K562 (cell line): ENCODE data around the gene SCARF2. TPM values are rescaled to one million over a fixed set of nuclear protein-coding genes. Genes with fewer than 3 reads are reported as not detected.
A peak's percentile ranks its signal among the peaks of the same experiment; 100 is the strongest.

Source experiments
- CHD1 ChIP-seq: fragments of 200-600 bp; sonication (generic); IDR thresholded peaks from one replicate; pipeline ENCODE4 v1.6.1; 2012; ENCODE audit warnings: mild to moderate bottlenecking, moderate library complexity, low read length, inconsistent platforms
- HDAC6 ChIP-seq: IDR thresholded peaks from 2 replicates; pipeline ENCODE4 v1.6.1; 2012; ENCODE audit warnings: low read depth, mild to moderate bottlenecking, control low read depth, inconsistent platforms, low read length, moderate library complexity
- ILF3 ChIP-seq: fragments of 450-650 bp; IDR thresholded peaks from 2 replicates; pipeline ENCODE4 v1.6.1; 2018; ENCODE audit warnings: antibody characterized with exemption, mild to moderate bottlenecking, moderate library complexity, borderline replicate concordance
- MTA1 ChIP-seq: fragments of 450-650 bp; IDR thresholded peaks from 2 replicates; pipeline ENCODE4 v1.6.1; 2017; ENCODE audit warnings: borderline replicate concordance
- MTF1 ChIP-seq: fragments of 250-450 bp; sonication (Bioruptor Pico); IDR thresholded peaks from 2 replicates; pipeline ENCODE4 v1.9.0; 2021; ENCODE audit warnings: moderate library complexity, mild to moderate bottlenecking, inconsistent platforms, borderline replicate concordance
- NRF1 ChIP-seq, 2 experiments: fragments of 450-650 bp; IDR thresholded peaks in 1 of 2; conservative IDR thresholded peaks in 1 of 2; 2 replicates each; pipeline ENCODE4 v1.6.1; 2014; ENCODE audit warnings: mild to moderate bottlenecking in 2 of 2
- RBM15 ChIP-seq: fragments of 200-400 bp; formaldehyde crosslinking; IDR thresholded peaks from 2 replicates; pipeline ENCODE4 v1.6.1; 2018; ENCODE audit warnings: mild to moderate bottlenecking, low read length, moderate library complexity; ENCODE audit not compliant: insufficient read depth
- RNF2 ChIP-seq: sonication (generic); IDR thresholded peaks from 2 replicates; pipeline ENCODE4 v1.6.1; 2016
- ZBTB1 ChIP-seq: sonication (generic); formaldehyde crosslinking; IDR thresholded peaks from 2 replicates; pipeline ENCODE4 v1.8.1; 2023; ENCODE audit warnings: missing genetic modification reagents, low read depth, mild to moderate bottlenecking, borderline replicate concordance
- polyA plus RNA-seq, 8 experiments: library from polyadenylated mRNA; depleted of rRNA in 4 of 8; stranded (reverse) in 5 of 8; unstranded in 3 of 8; fragments of >200 nt; fragmentation: Nextera tagmentation in 2 of 8; fragmentation: Illumina TruSeq in 1 of 8; extraction: Ambion mirVana in 2 of 8; extraction: Trizol in 1 of 8; gene quantifications; 2 replicates each; pipeline versions ENCODE4 v1.2.1 to v1.2.3, GENCODE V29; 2011 to 2014; ENCODE audit warnings: inconsistent platforms in 1 of 8, missing spikeins in 1 of 8
- total RNA-seq, 7 experiments: library from RNA; depleted of rRNA in 6 of 7; stranded (reverse); fragments of >200 nt in 6 of 7; fragmentation: Illumina TruSeq in 2 of 7; extraction: Trizol in 2 of 7; gene quantifications; 2 replicates each; pipeline versions ENCODE4 v1.2.1 to v1.2.3, GENCODE V29; 2011 to 2021; ENCODE audit warnings: low replicate concordance in 1 of 7
- TF ChIP-seq, protein P1 (sequence below): fragments of 450-650 bp; formaldehyde crosslinking; conservative IDR thresholded peaks from 2 replicates; pipeline ENCODE4 v1.4.0; 2022; ENCODE audit warnings: mild to moderate bottlenecking, missing genetic modification characterization
- TF ChIP-seq, protein P2 (sequence below): fragments of 450-650 bp; IDR thresholded peaks from 2 replicates; pipeline ENCODE4 v1.6.1; 2016; ENCODE audit warnings: mild to moderate bottlenecking
- TF ChIP-seq, protein P3 (sequence below): fragments of 450-650 bp; IDR thresholded peaks from 2 replicates; pipeline ENCODE4 v1.6.1; 2017; ENCODE audit warnings: antibody characterized with exemption
- TF ChIP-seq, protein P4 (sequence below): fragments of 250-450 bp; sonication (Bioruptor Pico); IDR thresholded peaks from 2 replicates; pipeline ENCODE4 v1.4.0; 2020

Gene SCARF2
- total and polyA plus RNA-seq, 9 of the 15 experiments (the other 6 are each of a cell fraction or from before 2014, with no cell fraction given) = 0.06 to 0.32 (median 0.21) TPM; not detected in 5

DNA sequence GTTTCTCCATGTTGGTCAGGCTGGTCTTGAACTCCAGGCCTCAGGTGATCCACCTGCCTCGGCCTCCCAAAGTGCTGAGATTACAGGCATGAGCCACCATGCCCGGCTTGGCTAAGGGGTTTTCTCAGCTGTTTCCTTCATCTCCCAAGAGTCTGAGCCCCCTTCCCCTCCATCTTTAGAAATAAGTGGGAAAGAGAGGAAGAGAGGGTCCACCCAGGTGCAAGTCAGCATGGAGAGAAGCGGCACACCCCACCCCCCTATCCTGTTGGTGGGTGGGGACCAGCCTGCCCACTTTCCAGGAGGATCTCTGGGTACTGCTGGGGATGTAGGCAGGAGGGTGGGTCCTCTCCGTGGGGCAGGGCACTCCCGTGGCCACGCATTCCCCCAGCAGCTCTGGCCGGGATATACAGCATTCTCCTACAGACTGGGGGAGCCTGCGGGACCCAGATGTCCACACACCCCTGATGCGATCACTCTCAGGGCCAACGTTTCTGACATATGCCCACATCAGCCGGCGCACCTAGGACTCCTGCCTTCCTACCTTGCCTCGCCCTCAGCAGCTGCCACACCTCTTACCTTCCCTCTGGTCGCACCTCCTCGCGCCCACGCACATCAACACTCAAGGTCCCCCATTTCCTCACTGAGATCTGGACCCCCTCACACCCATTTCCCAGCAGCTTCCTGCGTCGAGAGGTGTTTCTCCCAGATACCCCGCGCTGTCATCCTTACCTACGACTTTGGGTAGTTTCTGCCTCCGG is 8.9 kb downstream of the SCARF2 start (continued):
- TF ChIP-seq, protein P1, sequence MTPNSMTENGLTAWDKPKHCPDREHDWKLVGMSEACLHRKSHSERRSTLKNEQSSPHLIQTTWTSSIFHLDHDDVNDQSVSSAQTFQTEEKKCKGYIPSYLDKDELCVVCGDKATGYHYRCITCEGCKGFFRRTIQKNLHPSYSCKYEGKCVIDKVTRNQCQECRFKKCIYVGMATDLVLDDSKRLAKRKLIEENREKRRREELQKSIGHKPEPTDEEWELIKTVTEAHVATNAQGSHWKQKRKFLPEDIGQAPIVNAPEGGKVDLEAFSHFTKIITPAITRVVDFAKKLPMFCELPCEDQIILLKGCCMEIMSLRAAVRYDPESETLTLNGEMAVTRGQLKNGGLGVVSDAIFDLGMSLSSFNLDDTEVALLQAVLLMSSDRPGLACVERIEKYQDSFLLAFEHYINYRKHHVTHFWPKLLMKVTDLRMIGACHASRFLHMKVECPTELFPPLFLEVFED = peak; percentile 93
- TF ChIP-seq, protein P2, sequence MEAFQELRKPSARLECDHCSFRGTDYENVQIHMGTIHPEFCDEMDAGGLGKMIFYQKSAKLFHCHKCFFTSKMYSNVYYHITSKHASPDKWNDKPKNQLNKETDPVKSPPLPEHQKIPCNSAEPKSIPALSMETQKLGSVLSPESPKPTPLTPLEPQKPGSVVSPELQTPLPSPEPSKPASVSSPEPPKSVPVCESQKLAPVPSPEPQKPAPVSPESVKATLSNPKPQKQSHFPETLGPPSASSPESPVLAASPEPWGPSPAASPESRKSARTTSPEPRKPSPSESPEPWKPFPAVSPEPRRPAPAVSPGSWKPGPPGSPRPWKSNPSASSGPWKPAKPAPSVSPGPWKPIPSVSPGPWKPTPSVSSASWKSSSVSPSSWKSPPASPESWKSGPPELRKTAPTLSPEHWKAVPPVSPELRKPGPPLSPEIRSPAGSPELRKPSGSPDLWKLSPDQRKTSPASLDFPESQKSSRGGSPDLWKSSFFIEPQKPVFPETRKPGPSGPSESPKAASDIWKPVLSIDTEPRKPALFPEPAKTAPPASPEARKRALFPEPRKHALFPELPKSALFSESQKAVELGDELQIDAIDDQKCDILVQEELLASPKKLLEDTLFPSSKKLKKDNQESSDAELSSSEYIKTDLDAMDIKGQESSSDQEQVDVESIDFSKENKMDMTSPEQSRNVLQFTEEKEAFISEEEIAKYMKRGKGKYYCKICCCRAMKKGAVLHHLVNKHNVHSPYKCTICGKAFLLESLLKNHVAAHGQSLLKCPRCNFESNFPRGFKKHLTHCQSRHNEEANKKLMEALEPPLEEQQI = no peak
- TF ChIP-seq NRF1 (conservative IDR thresholded peaks at IDR 0.05 in 1 of 2, IDR thresholded peaks at IDR 0.05 in 1 of 2) (no peak), ZBTB1 (no peak), CHD1 (no peak), RBM15 (no peak), MTA1 (no peak; the same call in 1 of the 2 replicates), HDAC6 (peak; percentile 88; the same call in 1 of the 2 replicates), MTF1 (CRISPR knock-in tag) (0 out of 2 replicates have a peak, but pooled peaks have one; percentile 37), RNF2 (no peak), ILF3 (no peak)
- TF ChIP-seq, protein P3, sequence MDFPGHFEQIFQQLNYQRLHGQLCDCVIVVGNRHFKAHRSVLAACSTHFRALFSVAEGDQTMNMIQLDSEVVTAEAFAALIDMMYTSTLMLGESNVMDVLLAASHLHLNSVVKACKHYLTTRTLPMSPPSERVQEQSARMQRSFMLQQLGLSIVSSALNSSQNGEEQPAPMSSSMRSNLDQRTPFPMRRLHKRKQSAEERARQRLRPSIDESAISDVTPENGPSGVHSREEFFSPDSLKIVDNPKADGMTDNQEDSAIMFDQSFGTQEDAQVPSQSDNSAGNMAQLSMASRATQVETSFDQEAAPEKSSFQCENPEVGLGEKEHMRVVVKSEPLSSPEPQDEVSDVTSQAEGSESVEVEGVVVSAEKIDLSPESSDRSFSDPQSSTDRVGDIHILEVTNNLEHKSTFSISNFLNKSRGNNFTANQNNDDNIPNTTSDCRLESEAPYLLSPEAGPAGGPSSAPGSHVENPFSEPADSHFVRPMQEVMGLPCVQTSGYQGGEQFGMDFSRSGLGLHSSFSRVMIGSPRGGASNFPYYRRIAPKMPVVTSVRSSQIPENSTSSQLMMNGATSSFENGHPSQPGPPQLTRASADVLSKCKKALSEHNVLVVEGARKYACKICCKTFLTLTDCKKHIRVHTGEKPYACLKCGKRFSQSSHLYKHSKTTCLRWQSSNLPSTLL = no peak; the same call in 1 of the 2 replicates
- TF ChIP-seq, protein P4, sequence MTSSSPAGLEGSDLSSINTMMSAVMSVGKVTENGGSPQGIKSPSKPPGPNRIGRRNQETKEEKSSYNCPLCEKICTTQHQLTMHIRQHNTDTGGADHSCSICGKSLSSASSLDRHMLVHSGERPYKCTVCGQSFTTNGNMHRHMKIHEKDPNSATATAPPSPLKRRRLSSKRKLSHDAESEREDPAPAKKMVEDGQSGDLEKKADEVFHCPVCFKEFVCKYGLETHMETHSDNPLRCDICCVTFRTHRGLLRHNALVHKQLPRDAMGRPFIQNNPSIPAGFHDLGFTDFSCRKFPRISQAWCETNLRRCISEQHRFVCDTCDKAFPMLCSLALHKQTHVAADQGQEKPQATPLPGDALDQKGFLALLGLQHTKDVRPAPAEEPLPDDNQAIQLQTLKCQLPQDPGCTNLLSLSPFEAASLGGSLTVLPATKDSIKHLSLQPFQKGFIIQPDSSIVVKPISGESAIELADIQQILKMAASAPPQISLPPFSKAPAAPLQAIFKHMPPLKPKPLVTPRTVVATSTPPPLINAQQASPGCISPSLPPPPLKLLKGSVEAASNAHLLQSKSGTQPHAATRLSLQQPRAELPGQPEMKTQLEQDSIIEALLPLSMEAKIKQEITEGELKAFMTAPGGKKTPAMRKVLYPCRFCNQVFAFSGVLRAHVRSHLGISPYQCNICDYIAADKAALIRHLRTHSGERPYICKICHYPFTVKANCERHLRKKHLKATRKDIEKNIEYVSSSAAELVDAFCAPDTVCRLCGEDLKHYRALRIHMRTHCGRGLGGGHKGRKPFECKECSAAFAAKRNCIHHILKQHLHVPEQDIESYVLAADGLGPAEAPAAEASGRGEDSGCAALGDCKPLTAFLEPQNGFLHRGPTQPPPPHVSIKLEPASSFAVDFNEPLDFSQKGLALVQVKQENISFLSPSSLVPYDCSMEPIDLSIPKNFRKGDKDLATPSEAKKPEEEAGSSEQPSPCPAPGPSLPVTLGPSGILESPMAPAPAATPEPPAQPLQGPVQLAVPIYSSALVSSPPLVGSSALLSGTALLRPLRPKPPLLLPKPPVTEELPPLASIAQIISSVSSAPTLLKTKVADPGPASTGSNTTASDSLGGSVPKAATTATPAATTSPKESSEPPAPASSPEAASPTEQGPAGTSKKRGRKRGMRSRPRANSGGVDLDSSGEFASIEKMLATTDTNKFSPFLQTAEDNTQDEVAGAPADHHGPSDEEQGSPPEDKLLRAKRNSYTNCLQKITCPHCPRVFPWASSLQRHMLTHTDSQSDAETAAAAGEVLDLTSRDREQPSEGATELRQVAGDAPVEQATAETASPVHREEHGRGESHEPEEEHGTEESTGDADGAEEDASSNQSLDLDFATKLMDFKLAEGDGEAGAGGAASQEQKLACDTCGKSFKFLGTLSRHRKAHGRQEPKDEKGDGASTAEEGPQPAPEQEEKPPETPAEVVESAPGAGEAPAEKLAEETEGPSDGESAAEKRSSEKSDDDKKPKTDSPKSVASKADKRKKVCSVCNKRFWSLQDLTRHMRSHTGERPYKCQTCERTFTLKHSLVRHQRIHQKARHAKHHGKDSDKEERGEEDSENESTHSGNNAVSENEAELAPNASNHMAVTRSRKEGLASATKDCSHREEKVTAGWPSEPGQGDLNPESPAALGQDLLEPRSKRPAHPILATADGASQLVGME (CRISPR knock-in tag) = 0 out of 2 replicates have a peak, but pooled peaks have one; percentile 58
